NCI-H146 treated with DMSO at 0.1 percent for 48 hours (cell line): ENCODE data around the gene GH2.
"Not testable (repeated sequence)": the region's sequence is repeated elsewhere in the genome, so short reads cannot be mapped to it uniquely, and the experiment has no call there.

ENCODE experiments used
- DNase-seq: peaks from one replicate; lab custom pipeline; 2025; ENCODE audit not compliant: unreplicated experiment; lab: John Stamatoyannopoulos, UW

GH2 gene

GRCh38 chr17:63874061-63874626 lies 7.6 kb downstream of the GH2 start:
- not testable (repeated sequence) for DNase-seq

GRCh38 chr17:63873577-63873976 lies 8.2 kb downstream of the GH2 start, which contains the start of gene CSH2:
TSS of gene CSH2 (minus strand) at chr17:63873677. CDS start at chr17:63873614, 63 bp downstream.
- DNase-seq: not testable (repeated sequence)

GRCh38 chr17:63871646-63872365 lies 9.9 kb downstream of the GH2 start:
- DNase-seq: not testable (repeated sequence)

GRCh38 chr17:63870292-63870665 lies 11.5 kb downstream of the GH2 start:
- DNase-seq: not testable (repeated sequence)

GRCh38 chr17:63869491-63870291 lies 12.1 kb downstream of the GH2 start:
- not testable (repeated sequence) for DNase-seq

GRCh38 chr17:63866625-63867024 lies 15.1 kb downstream of the GH2 start:
- DNase-seq: not testable (repeated sequence)

GRCh38 chr17:63859257-63859656 lies 22.5 kb downstream of the GH2 start:
- DNase-seq: no peak

GRCh38 chr17:63856425-63856824 lies 25.3 kb downstream of the GH2 start:
- DNase-seq: not testable (repeated sequence)

- DNase-seq: no peak
Measured at GRCh38 chr17:63855185-63855584, 26.6 kb downstream of the GH2 start.

- no peak for DNase-seq
Measured at GRCh38 chr17:63854709-63855108, 27.0 kb downstream of the GH2 start.

GRCh38 chr17:63853260-63853659 lies 28.5 kb downstream of the GH2 start:
- no peak for DNase-seq

GRCh38 chr17:63850401-63850800 lies 31.3 kb downstream of the GH2 start:
- DNase-seq: no peak

- no peak for DNase-seq
Measured at GRCh38 chr17:63848834-63849689, 32.7 kb downstream of the GH2 start.

GRCh38 chr17:63847525-63848249 lies 34.1 kb downstream of the GH2 start:
- DNase-seq: no peak

GRCh38 chr17:63845509-63845908 lies 36.2 kb downstream of the GH2 start:
- no peak for DNase-seq

GRCh38 chr17:63843910-63844677 lies 37.6 kb downstream of the GH2 start:
- no peak for DNase-seq

- not testable (repeated sequence) for DNase-seq
Measured at GRCh38 chr17:63843387-63843888, 38.3 kb downstream of the GH2 start.

- peak; percentile 93 for DNase-seq
Measured at GRCh38 chr17:63842540-63843386, 39.0 kb downstream of the GH2 start, which contains the start of gene SMARCD2. TSS of gene SMARCD2 (minus strand) at chr17:63842685. CDS start at chr17:63842674, 11 bp downstream.
